K562 (cell line): Measurements from ENCODE around the gene MAP4. TPM values are rescaled to one million over a fixed set of nuclear protein-coding genes. Genes with fewer than 3 reads are reported as not detected.

Experiments used
- ATAC-seq: fragments of 200-7000 bp; cut with Tn5 transposase; 3 replicates; pipeline ENCODE4 v1.9.1; 2020; ENCODE audit warnings: moderate library complexity
- BruUV-seq: library from RNA; stranded (reverse); fragments of 400-500 nt; replicated peaks from 2 replicates; lab custom pipeline; 2021; lab: Mats Ljungman, UMichigan
- CTCF ChIA-PET: fragments of 300-600 bp; formaldehyde crosslinking; extraction: SDS; loops from one replicate; lab custom pipeline; 2021; ENCODE audit warnings: low intra/inter-chr PET ratio; lab: Yijun Ruan, JAX
- POLR2A ChIA-PET: fragments of 300-600, 350-650 bp; sonication (Branson Sonifier 250); formaldehyde crosslinking; extraction: SDS; loops from one replicate; lab custom pipeline; 2021; ENCODE audit warnings: antibody characterized with exemption, inconsistent platforms; lab: Yijun Ruan, JAX
- DNase-seq, 4 experiments: peaks; one replicate each; pipeline versions ENCODE4 v3.0.0 to v3.0.0-alpha.2; 2011 to 2018; ENCODE audit warnings: low spot score in 3 of 4, mixed read lengths in 3 of 4; ENCODE audit errors: extremely low read depth in 1 of 4
- FAIRE-seq: peaks from 2 replicates; lab custom pipeline; 2011; peaks lifted over from hg19 to GRCh38; lab: Jason Lieb, UNC
- H2AFZ ChIP-seq: 2 replicates; pipeline ENCODE4 v1.6.0; 2011; ENCODE audit warnings: low read depth, low read length, control low read depth, inconsistent platforms
- H3K27ac ChIP-seq: fragments of 200-600 bp; 3 replicates; pipeline ENCODE4 v1.8.0; 2011; ENCODE audit warnings: low read depth, mild to moderate bottlenecking, control low read depth, inconsistent platforms, low read length, moderate library complexity, mixed read lengths; ENCODE audit errors: extremely low read depth
- H3K27me3 ChIP-seq, 2 experiments: fragments of 300-600 bp in 1 of 2; 2 replicates in 1 of 2; 3 replicates in 1 of 2; pipeline versions ENCODE4 v1.6.0 to v1.8.0; 2011; ENCODE audit warnings: inconsistent platforms in 2 of 2, low read length in 2 of 2, mild to moderate bottlenecking in 1 of 2, mixed read lengths in 1 of 2, moderate library complexity in 1 of 2; ENCODE audit not compliant: control insufficient read depth in 2 of 2, insufficient read depth in 2 of 2
- H3K36me3 ChIP-seq: fragments of 300-600 bp; 3 replicates; pipeline ENCODE4 v1.8.0; 2011; ENCODE audit warnings: mild to moderate bottlenecking, low read length, inconsistent platforms; ENCODE audit not compliant: control insufficient read depth, insufficient read depth
- H3K4me1 ChIP-seq, 2 experiments: fragments of 200-600 bp in 1 of 2; replicated peaks in 1 of 2; 2 replicates in 1 of 2; 3 replicates in 1 of 2; pipeline versions ENCODE4 v1.5.1 to v1.8.0; 2011; ENCODE audit warnings: inconsistent platforms in 2 of 2, low read length in 2 of 2, mild to moderate bottlenecking in 1 of 2, mixed read lengths in 1 of 2, moderate library complexity in 1 of 2; ENCODE audit not compliant: control insufficient read depth in 2 of 2, insufficient read depth in 2 of 2
- H3K4me2 ChIP-seq: 2 replicates; pipeline ENCODE4 v1.6.1; 2011; ENCODE audit warnings: low read length, control low read depth, inconsistent platforms, mixed read lengths; ENCODE audit not compliant: insufficient read depth
- H3K4me3 ChIP-seq: fragments of 200-600 bp; sonication (generic), shearing (Covaris generic); 2 replicates; pipeline ENCODE4 v1.5.1; 2016; ENCODE audit warnings: control low read depth, inconsistent platforms
- H3K79me2 ChIP-seq: fragments of 200-600 bp; 3 replicates; pipeline ENCODE4 v1.8.0; 2011; ENCODE audit warnings: low read length, inconsistent platforms; ENCODE audit not compliant: control insufficient read depth, insufficient read depth
- H3K9ac ChIP-seq, 2 experiments: 2 replicates each; pipeline versions ENCODE4 v1.6.0 to v1.6.1; 2011; ENCODE audit warnings: low read depth in 2 of 2, low read length in 2 of 2, control low read depth in 1 of 2, inconsistent platforms in 1 of 2, mild to moderate bottlenecking in 1 of 2, mixed read lengths in 1 of 2; ENCODE audit not compliant: insufficient read depth in 1 of 2
- H3K9me1 ChIP-seq: one replicate; pipeline ENCODE4 v1.6.0; 2011; ENCODE audit warnings: inconsistent platforms, mild to moderate bottlenecking, low read length, moderate library complexity; ENCODE audit not compliant: control insufficient read depth, insufficient read depth
- H3K9me3 ChIP-seq: replicated peaks from 2 replicates; pipeline ENCODE4 v1.5.1; 2011; ENCODE audit warnings: low read depth, low read length, inconsistent platforms; ENCODE audit not compliant: control insufficient read depth, insufficient read depth
- H4K20me1 ChIP-seq: replicated peaks from 2 replicates; pipeline ENCODE4 v1.6.1; 2011; ENCODE audit warnings: low read length, inconsistent platforms, mixed read lengths; ENCODE audit not compliant: control insufficient read depth, insufficient read depth
- CTCFL ChIP-seq: IDR thresholded peaks from 2 replicates; pipeline ENCODE4 v1.6.1; 2011; ENCODE audit warnings: borderline replicate concordance, low read depth, mild to moderate bottlenecking, moderate library complexity, low read length; ENCODE audit not compliant: insufficient read depth, poor library complexity, severe bottlenecking
- CXXC5 ChIP-seq: fragments of 250-450 bp; sonication (Bioruptor Pico); IDR thresholded peaks from 2 replicates; pipeline ENCODE4 v1.8.0; 2022; ENCODE audit warnings: inconsistent platforms, mild to moderate bottlenecking, moderate library complexity
- NFIX ChIP-seq: fragments of 250-450 bp; sonication (Bioruptor Pico); IDR thresholded peaks from 2 replicates; pipeline ENCODE4 v1.4.0; 2020; ENCODE audit warnings: low read depth, mild to moderate bottlenecking, moderate library complexity
- RFX1 ChIP-seq: fragments of 450-650 bp; IDR thresholded peaks from 2 replicates; pipeline ENCODE4 v1.6.1; 2016; ENCODE audit warnings: mild to moderate bottlenecking, moderate library complexity
- TFE3 ChIP-seq: fragments of 450-650 bp; formaldehyde crosslinking; IDR thresholded peaks from 2 replicates; pipeline ENCODE4 v1.4.0; 2020; ENCODE audit warnings: mild to moderate bottlenecking, mixed read lengths
- WGBS: fragments of 100-300 bp; shearing (Covaris generic); methylation state at CpG from one replicate; pipeline ENCODE4 v1.1.6; 2016; ENCODE audit warnings: low coverage, mixed read lengths; ENCODE audit not compliant: insufficient coverage; ENCODE audit errors: missing lambda C conversion rate; 5-methylcytosine and 5-hydroxymethylcytosine counted together
- in situ Hi-C: fragments of 300-500 bp; cut with MboI; formaldehyde crosslinking; loops from 4 replicates; pipeline ENCODE4 v1.15.0; 2018; ENCODE audit warnings: inconsistent platforms, mixed read lengths
- intact Hi-C: fragments of 100-400 bp; cut with micrococcal nuclease; formaldehyde crosslinking; loops from 2 replicates; pipeline ENCODE4 v1.14.2; 2022
- polyA plus RNA-seq, 8 experiments: library from polyadenylated mRNA; depleted of rRNA in 4 of 8; stranded (reverse) in 5 of 8; unstranded in 3 of 8; fragments of >200 nt; fragmentation: Nextera tagmentation in 2 of 8; fragmentation: Illumina TruSeq in 1 of 8; extraction: Ambion mirVana in 2 of 8; extraction: Trizol in 1 of 8; gene quantifications; 2 replicates each; pipeline versions ENCODE4 v1.2.1 to v1.2.3, GENCODE V29; 2011 to 2014; ENCODE audit warnings: inconsistent platforms in 1 of 8, missing spikeins in 1 of 8
- total RNA-seq, 7 experiments: library from RNA; depleted of rRNA in 6 of 7; stranded (reverse); fragments of >200 nt in 6 of 7; fragmentation: Illumina TruSeq in 2 of 7; extraction: Trizol in 2 of 7; gene quantifications; 2 replicates each; pipeline versions ENCODE4 v1.2.1 to v1.2.3, GENCODE V29; 2011 to 2021; ENCODE audit warnings: low replicate concordance in 1 of 7

MAP4 gene
- total and polyA plus RNA-seq, 9 of the 15 experiments (the other 6 are each of a cell fraction or from before 2014, with no cell fraction given): 13.3 to 141 (median 36.8) TPM

GRCh38 chr3:47899495-47900108 is 116.6 kb downstream of the MAP4 start:
- Histone ChIP-seq H3K9ac (no peak overlapping the region), H3K9me1 (no peaks in the 10 kb centered on the region), H3K4me3 (no peak overlapping the region), H3K79me2 (no peaks in the 10 kb centered on the region), H2AFZ (no peak overlapping the region), H3K27me3 (no peaks in the 10 kb centered on the region), H3K4me2 (no peak overlapping the region), H4K20me1 (no peaks in the 10 kb centered on the region), H3K27ac (no peak overlapping the region), H3K4me1 (no peaks in the 10 kb centered on the region), H3K36me3 (peaks cover 19% of the 10 kb centered on the region; the same call in 1 of the 3 replicates), H3K9me3 (no peaks in the 10 kb centered on the region)
- TF ChIP-seq TFE3 (CRISPR knock-in tag) (no peak), CXXC5 (CRISPR knock-in tag) (no peak), NFIX (CRISPR knock-in tag) (no peak), RFX1 (peak; percentile 41; the same call in 1 of the 2 replicates), CTCFL (no peak)
- no peak for ATAC-seq
- POLR2A ChIA-PET: no interaction called here
- DNase-seq: no peak
- CTCF ChIA-PET: no interaction called here
- intact Hi-C loops: no loop called here
- no peak for FAIRE-seq
- in situ Hi-C loops: no loop called here
- 100% methylated on average over 3 of the region's 3 CpGs for WGBS
- no TSS peak for BruUV-seq
